Stimulated activated naive CD8-positive, alpha-beta T cell treated with anti-CD3 and anti-CD28 coated beads, Interleukin-15, Interleukin-2, amounts not matched to agents 100 ng/mL and 50 ng/mL, for 24 hours (primary cell): ENCODE results near the gene GDF11.

ENCODE experiments used
- H3K27ac Mint-ChIP-seq: one replicate; pipeline ENCODE4 v1.8.0; 2021; ENCODE audit warnings: mild to moderate bottlenecking, mixed read lengths
- H3K27me3 Mint-ChIP-seq: one replicate; pipeline ENCODE4 v1.8.0; 2021; ENCODE audit warnings: mixed read lengths
- H3K36me3 Mint-ChIP-seq: one replicate; pipeline ENCODE4 v1.8.0; 2021; ENCODE audit warnings: low read depth, mixed read lengths
- H3K4me1 Mint-ChIP-seq: one replicate; pipeline ENCODE4 v1.8.0; 2021; ENCODE audit warnings: low read depth, mixed read lengths
- H3K4me3 Mint-ChIP-seq: one replicate; pipeline ENCODE4 v1.8.0; 2021; ENCODE audit warnings: mild to moderate bottlenecking, mixed read lengths
- H3K9me3 Mint-ChIP-seq: one replicate; pipeline ENCODE4 v1.8.0; 2021; ENCODE audit warnings: mixed read lengths

The GDF11 gene

GRCh38 chr12:55703901-55704761 lies 38.8 kb upstream of the GDF11 start:
- H3K36me3 Mint-ChIP-seq, result no peaks in the 10 kb centered on the region

DNA sequence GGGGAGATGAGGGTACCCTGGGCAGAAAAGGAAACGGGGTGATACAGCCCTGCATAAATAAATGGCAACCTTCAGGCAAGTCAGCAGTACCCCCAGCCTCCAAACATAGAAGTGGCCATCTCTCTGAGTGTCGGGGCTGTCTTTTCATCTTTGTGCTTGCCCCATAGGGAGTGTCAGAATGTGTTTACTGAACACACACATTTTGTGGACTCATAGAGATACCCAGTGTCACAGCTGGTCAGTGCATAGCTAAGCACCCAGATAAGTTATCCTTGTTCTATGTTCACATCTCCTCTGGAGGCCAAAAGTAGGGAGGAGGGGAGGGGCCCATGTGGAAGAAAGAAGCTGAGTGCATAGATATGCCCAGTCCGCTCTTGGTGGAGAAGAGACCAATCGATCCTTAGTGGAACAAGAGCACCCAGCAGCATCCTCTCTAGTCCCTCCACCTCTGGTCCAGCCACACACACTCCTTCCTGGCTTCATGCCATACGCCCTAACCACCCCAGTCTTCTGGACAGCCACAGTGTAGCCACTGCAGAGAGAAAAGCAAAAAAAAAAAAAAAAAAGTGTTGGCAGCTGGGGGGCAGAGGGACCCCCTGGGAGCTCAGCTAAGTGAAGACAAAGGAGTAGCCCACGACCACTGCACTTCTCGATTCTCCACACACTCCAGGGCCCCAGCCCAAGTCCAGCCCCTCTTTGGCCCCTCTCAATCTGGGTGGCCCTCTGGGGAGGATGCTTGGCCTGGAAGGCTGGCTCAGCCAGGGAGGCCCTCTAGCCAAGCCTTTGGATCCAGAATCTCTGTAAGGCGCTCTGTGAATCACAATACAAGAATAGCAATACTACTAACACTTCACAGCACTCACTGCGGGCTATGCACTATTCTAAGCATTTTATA lies 37.9 kb upstream of the GDF11 start:
- Mint-ChIP-seq H3K9me3 (no peaks in the 10 kb centered on the region), H3K36me3 (no peaks in the 10 kb centered on the region), H3K4me3 (no peak overlapping the region), H3K4me1 (peaks cover 18% of the 10 kb centered on the region), H3K27ac (no peak overlapping the region), H3K27me3 (peaks cover 37% of the 10 kb centered on the region)

More at GRCh38 chr12:55703901-55704761, 38.8 kb upstream of the GDF11 start:
- peaks cover 28% of the 10 kb centered on the region for H3K27me3 Mint-ChIP-seq
- no peak overlapping the region for H3K27ac Mint-ChIP-seq
- H3K9me3 Mint-ChIP-seq, result no peaks in the 10 kb centered on the region
- peaks cover 16% of the 10 kb centered on the region for H3K4me1 Mint-ChIP-seq
- no peak overlapping the region for H3K4me3 Mint-ChIP-seq

DNA sequence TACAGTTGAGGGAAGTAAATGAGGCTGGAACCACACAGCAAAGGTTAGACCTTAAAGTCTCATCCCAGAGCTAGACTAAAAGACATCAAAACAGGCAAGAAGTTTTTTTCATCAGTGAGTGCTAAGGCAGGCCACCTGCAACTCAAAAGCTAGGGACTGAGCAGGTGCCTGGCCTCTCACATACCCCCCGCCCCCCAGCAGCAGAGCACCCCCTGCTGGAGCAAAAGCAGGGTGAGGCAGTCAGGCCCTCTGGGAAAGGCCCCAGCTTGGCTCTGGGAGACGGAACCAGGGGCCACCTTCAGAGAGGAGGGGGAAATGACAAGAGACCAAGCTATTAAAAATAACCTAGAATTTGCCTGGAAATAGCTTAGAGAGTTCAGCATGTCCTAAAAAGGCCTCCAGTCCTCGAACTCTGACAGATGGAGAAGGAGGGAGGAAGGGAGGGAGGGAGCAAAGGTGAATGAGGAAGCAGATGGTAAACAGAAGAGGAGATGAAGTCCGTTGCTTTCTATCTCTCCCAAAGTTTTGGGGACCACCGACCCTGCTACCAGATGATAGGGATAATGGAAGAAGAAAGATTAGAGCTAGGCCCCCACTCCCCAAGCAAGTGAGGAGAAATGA lies 37.0 kb upstream of the GDF11 start:
- Mint-ChIP-seq H3K9me3 (no peaks in the 10 kb centered on the region), H3K27ac (no peak overlapping the region), H3K27me3 (peaks cover 37% of the 10 kb centered on the region), H3K36me3 (no peaks in the 10 kb centered on the region), H3K4me3 (no peak overlapping the region), H3K4me1 (peaks cover 18% of the 10 kb centered on the region)

- peaks cover 37% of the 10 kb centered on the region for H3K27me3 Mint-ChIP-seq
- H3K27ac Mint-ChIP-seq, result no peak overlapping the region
- H3K9me3 Mint-ChIP-seq, result no peaks in the 10 kb centered on the region
- peak overlapping the region; percentile 32 for H3K4me3 Mint-ChIP-seq
- H3K36me3 Mint-ChIP-seq, result no peaks in the 10 kb centered on the region
- H3K4me1 Mint-ChIP-seq, result peaks cover 18% of the 10 kb centered on the region
Measured at GRCh38 chr12:55706568-55707218, 36.2 kb upstream of the GDF11 start.

DNA sequence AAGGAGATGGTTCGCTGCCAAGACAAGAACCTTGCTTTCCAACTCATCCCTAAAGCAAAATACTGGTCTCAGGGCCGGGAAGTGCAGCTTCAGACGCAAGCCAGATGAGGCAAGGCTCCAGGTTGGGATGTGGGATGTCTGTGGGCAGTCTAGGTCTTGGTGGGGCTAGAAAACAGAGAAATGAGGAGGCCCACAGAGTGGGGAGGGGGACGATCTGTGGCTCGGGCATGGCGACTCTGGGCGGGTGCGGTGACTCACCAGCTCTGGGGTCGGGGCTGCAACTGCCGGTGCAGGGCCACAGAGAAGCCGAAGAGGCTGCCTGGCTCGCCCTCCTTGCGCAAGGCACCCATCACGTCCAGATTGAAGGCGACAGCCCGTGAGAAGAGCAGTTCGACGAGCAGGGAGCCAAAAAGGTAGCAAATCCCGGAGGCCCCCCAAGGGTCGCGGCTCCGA lies 35.7 kb upstream of the GDF11 start:
- peak overlapping the region; percentile 32 for H3K4me3 Mint-ChIP-seq
- H3K9me3 Mint-ChIP-seq, result no peaks in the 10 kb centered on the region
- H3K36me3 Mint-ChIP-seq, result no peaks in the 10 kb centered on the region
- H3K27me3 Mint-ChIP-seq, result peaks cover 37% of the 10 kb centered on the region
- H3K27ac Mint-ChIP-seq, result no peak overlapping the region
- H3K4me1 Mint-ChIP-seq, result peaks cover 18% of the 10 kb centered on the region

- H3K27me3 Mint-ChIP-seq, result peaks cover 37% of the 10 kb centered on the region
- H3K4me3 Mint-ChIP-seq, result peak within 1 kb of the TSS; percentile 74
- H3K4me1 Mint-ChIP-seq, result peaks cover 18% of the 10 kb centered on the region
- H3K36me3 Mint-ChIP-seq, result no peaks in the 10 kb centered on the region
- H3K27ac Mint-ChIP-seq, result no peak within 1 kb of the TSS
- no peaks in the 10 kb centered on the region for H3K9me3 Mint-ChIP-seq
Measured at GRCh38 chr12:55707841-55708694, 34.9 kb upstream of the GDF11 start, which contains the start of gene ITGA7. Gene ITGA7, minus strand, starts transcription at chr12:55707904. Its CDS starts 222 bp downstream, at chr12:55707682.

- Mint-ChIP-seq H3K36me3 (no peaks in the 10 kb centered on the region), H3K4me1 (peaks cover 18% of the 10 kb centered on the region), H3K27me3 (peaks cover 37% of the 10 kb centered on the region), H3K9me3 (no peaks in the 10 kb centered on the region), H3K4me3 (peak overlapping the region; percentile 74), H3K27ac (no peak overlapping the region)
Measured at GRCh38 chr12:55708695-55709233, 34.2 kb upstream of the GDF11 start.

GRCh38 chr12:55711786-55712553 lies 31.0 kb upstream of the GDF11 start:
- peaks cover 35% of the 10 kb centered on the region for H3K4me1 Mint-ChIP-seq
- no peak overlapping the region for H3K4me3 Mint-ChIP-seq
- H3K9me3 Mint-ChIP-seq, result no peaks in the 10 kb centered on the region
- H3K27ac Mint-ChIP-seq, result no peak overlapping the region
- peaks cover 4% of the 10 kb centered on the region for H3K36me3 Mint-ChIP-seq
- H3K27me3 Mint-ChIP-seq, result peaks cover 24% of the 10 kb centered on the region

DNA sequence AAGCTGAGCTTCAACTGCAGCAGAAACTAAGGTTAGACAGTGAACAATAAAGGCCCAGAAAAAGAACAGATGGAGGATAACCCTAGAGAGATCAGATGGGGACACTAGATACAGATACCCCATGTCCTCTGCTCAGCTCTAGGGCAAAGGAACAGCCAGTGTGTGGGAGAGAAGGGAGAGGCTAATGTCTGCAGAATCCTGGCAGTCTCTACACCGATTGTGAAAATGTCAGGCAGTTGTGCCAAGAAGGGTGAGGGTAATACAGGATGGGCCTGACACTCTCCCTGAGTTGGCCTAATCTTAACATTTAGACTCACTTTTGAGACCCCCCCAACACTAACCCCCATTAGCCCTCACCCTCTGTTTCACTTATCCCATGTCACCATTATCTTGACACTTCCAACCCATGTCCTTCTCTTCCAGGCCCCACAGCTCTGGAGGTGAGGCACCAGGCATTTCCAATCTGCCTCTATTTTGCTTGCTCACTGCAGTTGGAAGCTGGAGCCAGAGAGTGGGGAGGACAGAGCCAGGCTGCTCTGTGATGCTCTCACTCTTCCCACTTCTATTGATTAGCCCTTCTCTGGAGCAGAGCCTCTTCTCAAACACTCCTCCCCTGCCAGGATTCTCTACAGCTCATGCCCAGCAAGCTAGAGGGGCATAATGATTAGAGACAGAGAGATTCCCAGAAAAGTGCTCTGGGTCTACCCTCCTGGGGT lies 30.1 kb upstream of the GDF11 start:
- Mint-ChIP-seq H3K4me3 (no peak overlapping the region), H3K27ac (no peak overlapping the region), H3K36me3 (peaks cover 4% of the 10 kb centered on the region), H3K4me1 (peaks cover 40% of the 10 kb centered on the region), H3K27me3 (peaks cover 19% of the 10 kb centered on the region), H3K9me3 (no peaks in the 10 kb centered on the region)

DNA sequence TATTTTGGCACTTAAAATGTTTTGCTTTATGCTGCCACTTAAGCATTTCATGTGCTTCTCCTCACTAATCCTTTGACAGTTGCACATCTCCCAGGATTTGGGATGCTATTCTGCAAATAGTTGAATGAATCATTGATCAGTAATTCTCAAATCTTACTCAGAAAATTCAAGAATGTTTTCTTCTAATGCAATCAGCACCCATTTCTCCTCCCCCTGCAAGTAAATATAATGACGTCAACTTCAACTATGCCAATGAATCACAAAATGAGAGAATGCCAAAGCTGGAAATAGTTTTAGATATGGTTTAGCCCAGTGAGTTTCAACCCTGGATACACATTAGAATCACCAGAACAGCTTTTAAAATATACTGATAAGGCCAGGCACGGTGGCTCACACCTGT lies 29.2 kb upstream of the GDF11 start:
- no peak overlapping the region for H3K4me3 Mint-ChIP-seq
- no peaks in the 10 kb centered on the region for H3K9me3 Mint-ChIP-seq
- peaks cover 11% of the 10 kb centered on the region for H3K36me3 Mint-ChIP-seq
- no peak overlapping the region for H3K27ac Mint-ChIP-seq
- H3K4me1 Mint-ChIP-seq, result peaks cover 38% of the 10 kb centered on the region
- peaks cover 13% of the 10 kb centered on the region for H3K27me3 Mint-ChIP-seq

- Mint-ChIP-seq H3K27me3 (no peaks in the 10 kb centered on the region), H3K4me1 (peaks cover 33% of the 10 kb centered on the region), H3K9me3 (no peaks in the 10 kb centered on the region), H3K27ac (peak overlapping the region; percentile 94), H3K36me3 (peaks cover 12% of the 10 kb centered on the region), H3K4me3 (peak overlapping the region; percentile 90)
Measured at GRCh38 chr12:55715169-55715764, 27.7 kb upstream of the GDF11 start.
